H9 (cell line): Measurements from ENCODE around the gene RAC2. TPM values are rescaled to one million over a fixed set of nuclear protein-coding genes. Genes with fewer than 3 reads are reported as not detected.
A peak's percentile ranks its signal among the peaks of the same experiment; 100 is the strongest.

Experiments
- DNase-seq: peaks from one replicate; pipeline ENCODE4 v3.0.0-alpha.2; 2017
- H2AFZ ChIP-seq: one replicate; pipeline ENCODE4 v1.6.1; 2013; ENCODE audit warnings: mild to moderate bottlenecking, low read length, control low read depth, moderate library complexity
- H2AK5ac ChIP-seq: 2 replicates; pipeline ENCODE4 v1.6.1; 2013; ENCODE audit warnings: low read length, control low read depth, mixed read lengths; ENCODE audit not compliant: insufficient read length
- H2BK120ac ChIP-seq: one replicate; pipeline ENCODE4 v1.6.1; 2013; ENCODE audit warnings: low read depth, mild to moderate bottlenecking, low read length, control low read depth, inconsistent platforms; ENCODE audit not compliant: poor library complexity, severe bottlenecking
- H2BK12ac ChIP-seq: 2 replicates; pipeline ENCODE4 v1.6.1; 2013; ENCODE audit warnings: low read length, control low read depth, mixed read lengths, low read depth; ENCODE audit not compliant: insufficient read length
- H2BK15ac ChIP-seq: 2 replicates; pipeline ENCODE4 v1.6.1; 2013; ENCODE audit warnings: low read depth, low read length, control low read depth
- H2BK20ac ChIP-seq: one replicate; pipeline ENCODE4 v1.6.1; 2013; ENCODE audit warnings: low read depth, mild to moderate bottlenecking, low read length, control low read depth, inconsistent platforms; ENCODE audit not compliant: poor library complexity, severe bottlenecking
- H2BK5ac ChIP-seq: 2 replicates; pipeline ENCODE4 v1.6.1; 2013; ENCODE audit warnings: low read length, control low read depth, mixed read lengths; ENCODE audit not compliant: insufficient read length
- H3K14ac ChIP-seq: 2 replicates; pipeline ENCODE4 v1.6.1; 2013; ENCODE audit warnings: low read length, control low read depth; ENCODE audit not compliant: insufficient read depth
- H3K18ac ChIP-seq: 2 replicates; pipeline ENCODE4 v1.6.1; 2013; ENCODE audit warnings: low read depth, mild to moderate bottlenecking, mixed read lengths, low read length, control low read depth; ENCODE audit not compliant: insufficient read length
- H3K23ac ChIP-seq: 2 replicates; pipeline ENCODE4 v1.6.1; 2013; ENCODE audit warnings: low read length, control low read depth, mixed read lengths, low read depth; ENCODE audit not compliant: insufficient read length
- H3K23me2 ChIP-seq: 2 replicates; pipeline ENCODE4 v1.6.1; 2013; ENCODE audit warnings: low read depth, mild to moderate bottlenecking, mixed read lengths, low read length, control low read depth; ENCODE audit not compliant: insufficient read length, poor library complexity, severe bottlenecking
- H3K27ac ChIP-seq: 2 replicates; pipeline ENCODE4 v1.5.1; 2013; ENCODE audit warnings: low read length, control low read depth, mixed read lengths, low read depth; ENCODE audit not compliant: insufficient read length
- H3K27me3 ChIP-seq: 2 replicates; pipeline ENCODE4 v1.6.1; 2013; ENCODE audit warnings: low read length, control low read depth, inconsistent platforms; ENCODE audit not compliant: insufficient read depth
- H3K4ac ChIP-seq: 2 replicates; pipeline ENCODE4 v1.6.1; 2013; ENCODE audit warnings: low read depth, mild to moderate bottlenecking, control low read depth, inconsistent platforms, low read length, moderate library complexity
- H3K4me1 ChIP-seq: 2 replicates; pipeline ENCODE4 v1.6.1; 2013; ENCODE audit warnings: low read length, control low read depth, inconsistent platforms; ENCODE audit not compliant: insufficient read depth
- H3K4me2 ChIP-seq: 2 replicates; pipeline ENCODE4 v1.6.1; 2013; ENCODE audit warnings: low read length, control low read depth, mixed read lengths; ENCODE audit not compliant: insufficient read length, insufficient read depth
- H3K56ac ChIP-seq: 2 replicates; pipeline ENCODE4 v1.6.1; 2013; ENCODE audit warnings: low read depth, mild to moderate bottlenecking, mixed read lengths, low read length, control low read depth; ENCODE audit not compliant: insufficient read length
- H3K79me1 ChIP-seq: 2 replicates; pipeline ENCODE4 v1.6.1; 2013; ENCODE audit warnings: low read depth, mild to moderate bottlenecking, moderate library complexity, low read length, control low read depth, inconsistent platforms; ENCODE audit not compliant: insufficient read depth, poor library complexity, severe bottlenecking
- H3K79me2 ChIP-seq: 2 replicates; pipeline ENCODE4 v1.6.1; 2013; ENCODE audit warnings: low read length, control low read depth, inconsistent platforms; ENCODE audit not compliant: insufficient read depth
- H3K9ac ChIP-seq: 2 replicates; pipeline ENCODE4 v1.6.1; 2013; ENCODE audit warnings: low read length, control low read depth, mixed read lengths; ENCODE audit not compliant: insufficient read length; ENCODE audit errors: extremely low read depth
- H3K9me3 ChIP-seq: one replicate; pipeline ENCODE4 v1.6.1; 2013; ENCODE audit warnings: low read depth, low read length, inconsistent platforms; ENCODE audit not compliant: control insufficient read depth
- H3T11ph ChIP-seq: one replicate; pipeline ENCODE4 v1.6.1; 2013; ENCODE audit warnings: mild to moderate bottlenecking, low read length, control low read depth, inconsistent platforms
- H4K20me1 ChIP-seq: one replicate; pipeline ENCODE4 v1.6.1; 2013; ENCODE audit not compliant: control insufficient read depth, insufficient read length, insufficient read depth
- H4K5ac ChIP-seq: 2 replicates; pipeline ENCODE4 v1.6.1; 2013; ENCODE audit warnings: low read depth, mild to moderate bottlenecking, mixed read lengths, low read length, control low read depth; ENCODE audit not compliant: insufficient read length
- H4K8ac ChIP-seq: replicated peaks from 2 replicates; pipeline ENCODE4 v1.6.1; 2013; ENCODE audit warnings: low read length, control low read depth, mixed read lengths, low read depth; ENCODE audit not compliant: insufficient read length
- H4K91ac ChIP-seq: 2 replicates; pipeline ENCODE4 v1.6.1; 2013; ENCODE audit warnings: low read depth, mild to moderate bottlenecking, moderate library complexity, mixed read lengths, low read length, control low read depth; ENCODE audit not compliant: insufficient read length
- H3K27ac Mint-ChIP-seq, 3 experiments: 2 replicates in 2 of 3; 3 replicates in 1 of 3; pipeline ENCODE4 v1.8.0; 2020 to 2021; ENCODE audit warnings: mixed read lengths in 3 of 3, mild to moderate bottlenecking in 1 of 3, moderate library complexity in 1 of 3
- H3K27me3 Mint-ChIP-seq: 2 replicates; pipeline ENCODE4 v1.8.0; 2021; ENCODE audit warnings: low read depth, mild to moderate bottlenecking, moderate library complexity, mixed read lengths
- H3K36me3 Mint-ChIP-seq, 3 experiments: 2 replicates in 2 of 3; 3 replicates in 1 of 3; pipeline ENCODE4 v1.8.0; 2020 to 2021; ENCODE audit warnings: low read depth in 3 of 3, mixed read lengths in 3 of 3; ENCODE audit not compliant: insufficient read depth in 1 of 3
- H3K4me1 Mint-ChIP-seq, 2 experiments: 2 replicates each; pipeline ENCODE4 v1.8.0; 2020; ENCODE audit warnings: mixed read lengths in 2 of 2
- H3K4me3 Mint-ChIP-seq, 2 experiments: 2 replicates in 1 of 2; 3 replicates in 1 of 2; pipeline ENCODE4 v1.8.0; 2020 to 2021; ENCODE audit warnings: mild to moderate bottlenecking in 2 of 2, mixed read lengths in 2 of 2, moderate library complexity in 1 of 2
- H3K9me3 Mint-ChIP-seq, 2 experiments: 2 replicates in 1 of 2; 3 replicates in 1 of 2; pipeline ENCODE4 v1.8.0; 2020; ENCODE audit warnings: mild to moderate bottlenecking in 2 of 2, mixed read lengths in 2 of 2, moderate library complexity in 1 of 2
- WGBS: extraction: QIAGEN DNeasy Blood & Tissue Kit; methylation state at CpG from one replicate; pipeline ENCODE4 v1.1.7; 2013; ENCODE audit warnings: missing lambda C conversion rate, low lambda C conversion rate, mixed read lengths; ENCODE audit not compliant: insufficient read length; ENCODE audit errors: extremely low coverage; 5-methylcytosine and 5-hydroxymethylcytosine counted together
- total RNA-seq: library from RNA; stranded (reverse); gene quantifications from 2 replicates; pipeline ENCODE4 v1.2.1, GENCODE V29; 2021
- TF ChIP-seq, protein P1 (sequence below): fragments of 200-600 bp; sonication (generic); conservative IDR thresholded peaks from 3 replicates; pipeline ENCODE4 v1.8.0; 2021; ENCODE audit warnings: antibody characterized with exemption, mild to moderate bottlenecking

The RAC2 gene
- total RNA-seq, 1 experiment from 2014 or later = 2.8 TPM

DNA sequence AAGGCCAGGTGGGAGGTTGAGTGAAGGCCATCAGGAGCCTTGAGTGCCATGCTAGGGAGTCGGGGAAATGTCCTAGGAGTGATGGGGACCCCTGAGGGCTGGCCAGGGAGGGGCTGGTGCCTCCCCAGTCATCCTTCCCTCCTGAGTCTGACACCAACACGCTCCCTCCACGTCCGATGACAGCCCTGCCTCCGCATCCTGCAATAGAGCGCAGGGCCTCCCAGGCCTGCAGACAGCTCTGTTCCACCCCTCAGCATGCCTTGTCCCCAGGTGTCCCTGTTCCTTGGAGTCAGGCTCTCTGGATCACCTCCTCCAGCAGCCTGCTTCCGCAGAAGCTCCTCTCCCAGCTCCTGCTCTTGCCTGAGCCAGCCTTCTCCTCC, 3.1 kb downstream of the RAC2 start:
- Histone ChIP-seq H3K14ac (no peak overlapping the region; the same call in 1 of the 2 replicates), H3K79me1 (no peaks in the 10 kb centered on the region), H3K27me3 (no peaks in the 10 kb centered on the region), H2BK12ac (no peak overlapping the region), H3K23ac (no peak overlapping the region), H3K9ac (no peak overlapping the region), H4K5ac (no peak overlapping the region), H3K4me2 (no peak overlapping the region), H2BK15ac (no peak overlapping the region), H3K56ac (no peak overlapping the region), H2BK20ac (no peak overlapping the region), H2BK120ac (no peak overlapping the region), H2AK5ac (no peak overlapping the region), H3K4ac (no peak overlapping the region), H4K8ac (no peak overlapping the region), H4K20me1 (no peaks in the 10 kb centered on the region), H2AFZ (no peak overlapping the region), H3K9me3 (no peaks in the 10 kb centered on the region), H3K4me1 (no peaks in the 10 kb centered on the region), H2BK5ac (no peak overlapping the region), H4K91ac (no peak overlapping the region), H3K27ac (no peak overlapping the region), H3K79me2 (no peaks in the 10 kb centered on the region), H3K18ac (no peak overlapping the region), H3T11ph (no peak overlapping the region), H3K23me2 (no peaks in the 10 kb centered on the region)
- H3K4me1 Mint-ChIP-seq = peaks cover 14 to 44% of the 10 kb centered on the region in 2 experiments
- WGBS = no CpG with 5 or more reads among the region's 7 CpGs
- H3K9me3 Mint-ChIP-seq = no peaks in the 10 kb centered on the region; a peak in 1 of 5 replicates
- H3K27ac Mint-ChIP-seq = 0 out of 7 replicates have a peak overlapping the region, but pooled peaks of 1 of the 3 experiments have one; percentile 40
- no peaks in the 10 kb centered on the region for H3K36me3 Mint-ChIP-seq
- H3K27me3 Mint-ChIP-seq = peaks cover 14% of the 10 kb centered on the region
- DNase-seq = no peak
- no peak overlapping the region for H3K4me3 Mint-ChIP-seq
- TF ChIP-seq, protein P1, sequence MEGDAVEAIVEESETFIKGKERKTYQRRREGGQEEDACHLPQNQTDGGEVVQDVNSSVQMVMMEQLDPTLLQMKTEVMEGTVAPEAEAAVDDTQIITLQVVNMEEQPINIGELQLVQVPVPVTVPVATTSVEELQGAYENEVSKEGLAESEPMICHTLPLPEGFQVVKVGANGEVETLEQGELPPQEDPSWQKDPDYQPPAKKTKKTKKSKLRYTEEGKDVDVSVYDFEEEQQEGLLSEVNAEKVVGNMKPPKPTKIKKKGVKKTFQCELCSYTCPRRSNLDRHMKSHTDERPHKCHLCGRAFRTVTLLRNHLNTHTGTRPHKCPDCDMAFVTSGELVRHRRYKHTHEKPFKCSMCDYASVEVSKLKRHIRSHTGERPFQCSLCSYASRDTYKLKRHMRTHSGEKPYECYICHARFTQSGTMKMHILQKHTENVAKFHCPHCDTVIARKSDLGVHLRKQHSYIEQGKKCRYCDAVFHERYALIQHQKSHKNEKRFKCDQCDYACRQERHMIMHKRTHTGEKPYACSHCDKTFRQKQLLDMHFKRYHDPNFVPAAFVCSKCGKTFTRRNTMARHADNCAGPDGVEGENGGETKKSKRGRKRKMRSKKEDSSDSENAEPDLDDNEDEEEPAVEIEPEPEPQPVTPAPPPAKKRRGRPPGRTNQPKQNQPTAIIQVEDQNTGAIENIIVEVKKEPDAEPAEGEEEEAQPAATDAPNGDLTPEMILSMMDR = no peak
